HG02678 (cell line): ENCODE results near the gene RUNDC3A.

Experiments
- ATAC-seq: cut with Tn5 transposase; IDR thresholded peaks from one replicate; pipeline ENCODE4 v1.9.1; 2021; ENCODE audit warnings: mild to moderate bottlenecking, moderate library complexity; ENCODE audit not compliant: unreplicated experiment

Gene RUNDC3A

GRCh38 chr17:44308320-44308818 lies at the start of gene RUNDC3A:
Gene RUNDC3A, plus strand, starts transcription at chr17:44308601. Its CDS starts 232 bp downstream, at chr17:44308833.
- ATAC-seq = peak; percentile 62

GRCh38 chr17:44258811-44259351 lies 49.5 kb upstream of the RUNDC3A start:
- ATAC-seq = no peak

- ATAC-seq = no peak
These were observed 48.1 kb upstream of the RUNDC3A start for GRCh38 chr17:44260296-44260695.

GRCh38 chr17:44262654-44263225 lies 45.7 kb upstream of the RUNDC3A start:
- no peak for ATAC-seq

GRCh38 chr17:44263345-44263902 lies 45.0 kb upstream of the RUNDC3A start:
- no peak for ATAC-seq

GRCh38 chr17:44266402-44267164 lies 41.8 kb upstream of the RUNDC3A start:
- no peak for ATAC-seq

- no peak for ATAC-seq
These were observed 41.3 kb upstream of the RUNDC3A start for GRCh38 chr17:44267165-44267455.

- no peak for ATAC-seq
These were observed 40.4 kb upstream of the RUNDC3A start, which contains the start of gene SLC4A1 for GRCh38 chr17:44267818-44268490. Gene SLC4A1, minus strand, starts transcription at chr17:44268135. Its CDS starts 5,269 bp downstream, at chr17:44262866.

- no peak for ATAC-seq
These were observed 39.5 kb upstream of the RUNDC3A start for GRCh38 chr17:44268709-44269534.

- no peak for ATAC-seq
These were observed 38.7 kb upstream of the RUNDC3A start for GRCh38 chr17:44269535-44270240.

- ATAC-seq = no peak
These were observed 36.0 kb upstream of the RUNDC3A start for GRCh38 chr17:44272321-44272951.

- no peak for ATAC-seq
These were observed 35.4 kb upstream of the RUNDC3A start for GRCh38 chr17:44272954-44273353.

GRCh38 chr17:44273607-44274006 lies 34.8 kb upstream of the RUNDC3A start:
- no peak for ATAC-seq

- no peak for ATAC-seq
These were observed 30.4 kb upstream of the RUNDC3A start for GRCh38 chr17:44277976-44278375.

GRCh38 chr17:44279346-44279665 lies 29.1 kb upstream of the RUNDC3A start:
- ATAC-seq = no peak

GRCh38 chr17:44279666-44280391 lies 28.6 kb upstream of the RUNDC3A start:
- peak; percentile 79 for ATAC-seq

GRCh38 chr17:44280392-44280937 lies 27.9 kb upstream of the RUNDC3A start:
- ATAC-seq = no peak

GRCh38 chr17:44281570-44281969 lies 26.8 kb upstream of the RUNDC3A start:
- ATAC-seq = no peak

- no peak for ATAC-seq
These were observed 26.1 kb upstream of the RUNDC3A start for GRCh38 chr17:44282264-44282663.
